Adipose tissue (tissue), 3 donors: ENCODE measurements around the gene CRY2. TPM values are rescaled to one million over a fixed set of nuclear protein-coding genes. Genes with fewer than 3 reads are reported as not detected.
"Not testable (repeated sequence)": the region's sequence is repeated elsewhere in the genome, so short reads cannot be mapped to it uniquely, and the experiment has no call there.

Source experiments
- H3K27ac ChIP-seq: one replicate; pipeline ENCODE4 v1.5.1; 2013; ENCODE audit warnings: low read depth, low read length
- WGBS, 3 donors: extraction: QIAGEN DNeasy Blood & Tissue Kit; methylation state at CpG; one replicate each; pipeline ENCODE4 v1.1.7; 2013; 5-methylcytosine and 5-hydroxymethylcytosine counted together
- polyA plus RNA-seq, 3 donors: library from polyadenylated mRNA; stranded (reverse); fragments of 200-250 nt; gene quantifications; one replicate each; pipeline ENCODE4 v1.2.3, GENCODE V29; 2013
- donor health status: healthy with polysubstance abuse.
- donor health status: Bipolar disorder and iron deficiency.
- donor health status: healthy.

Gene CRY2
- 10 to 100 TPM; 14.8 to 60.8 (median 16.2) TPM for polyA plus RNA-seq

DNA sequence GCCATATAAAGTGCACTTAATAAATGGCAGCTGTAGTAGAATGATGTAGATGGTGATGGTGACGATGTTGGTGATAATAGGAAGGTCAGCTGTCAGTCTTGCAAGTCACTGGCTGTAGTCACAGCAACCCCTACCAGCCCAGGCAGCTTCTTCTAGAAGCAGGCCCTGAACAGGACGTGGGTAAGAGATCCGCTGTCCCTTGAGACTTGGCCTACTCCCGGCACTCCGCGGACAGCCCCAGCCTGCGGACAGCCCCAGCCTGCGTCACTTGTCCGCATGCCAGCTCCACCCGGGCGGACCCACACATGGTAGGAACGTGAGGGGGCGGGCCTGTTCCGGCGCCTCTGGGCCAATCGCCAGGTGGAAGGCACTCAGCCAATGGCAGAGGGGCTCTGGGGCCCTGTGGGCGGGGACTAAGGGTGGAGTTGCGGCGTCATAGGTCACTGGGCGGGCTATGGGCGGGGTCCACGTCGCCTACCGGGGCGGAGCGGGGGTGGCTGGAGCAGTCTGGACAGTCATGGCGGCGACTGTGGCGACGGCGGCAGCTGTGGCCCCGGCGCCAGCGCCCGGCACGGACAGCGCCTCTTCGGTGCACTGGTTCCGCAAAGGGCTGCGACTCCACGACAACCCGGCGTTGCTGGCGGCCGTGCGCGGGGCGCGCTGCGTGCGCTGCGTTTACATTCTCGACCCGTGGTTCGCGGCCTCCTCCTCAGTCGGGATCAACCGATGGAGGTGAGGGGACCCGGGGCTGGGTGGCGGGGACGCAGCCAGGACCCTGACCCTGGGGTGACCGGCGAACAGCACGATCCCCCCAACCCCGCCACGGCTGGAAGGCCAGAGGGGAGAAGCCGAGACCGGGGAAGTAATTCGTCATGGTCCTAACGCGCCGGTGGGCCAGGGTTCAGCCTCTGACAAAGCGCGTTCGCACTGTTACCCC lies at the start of gene CRY2:
Gene CRY2, plus strand, starts transcription at position 502 of the 937 bp plus-strand sequence. Its CDS starts 16 bp downstream, at position 518.
- WGBS, 3 donors: 0 to 1% (median 0%) methylated on average over 72 to 75 of the region's 75 CpGs
- peak within 1 kb of the TSS; percentile 95 for H3K27ac ChIP-seq

DNA sequence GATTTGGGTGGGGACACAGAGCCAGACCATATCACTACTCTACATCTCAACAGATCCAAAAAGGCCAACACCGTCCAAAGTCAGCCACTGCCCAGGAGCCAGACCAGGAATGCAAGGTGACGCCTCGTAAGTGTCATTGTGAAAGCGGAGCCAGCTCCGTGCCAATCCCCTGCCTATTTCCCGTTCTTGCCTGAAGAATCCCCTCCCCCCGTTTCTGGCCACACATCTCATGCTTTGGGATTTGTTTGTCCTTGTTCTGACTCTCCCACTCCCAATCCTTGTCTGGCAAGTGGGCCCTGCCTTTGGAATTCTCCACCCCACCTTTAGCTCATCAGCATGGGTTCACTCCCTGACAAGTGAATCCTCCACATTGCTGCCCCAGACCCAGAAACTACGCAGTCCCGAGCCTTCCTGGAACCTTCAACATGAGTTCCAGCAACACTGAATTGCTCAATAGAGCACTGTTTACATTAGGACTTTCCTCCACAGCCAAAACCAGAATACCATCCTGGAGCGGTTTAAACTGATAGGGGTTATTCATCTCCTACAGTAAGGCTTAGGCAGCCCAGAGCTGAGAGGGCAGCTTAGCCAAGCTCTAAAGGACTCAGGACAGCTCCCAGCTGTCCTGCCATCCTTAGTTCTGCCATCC lies 48.4 kb upstream of the CRY2 start:
- H3K27ac ChIP-seq: no peak overlapping the region
- WGBS, 3 donors: 75 to 89% (median 88%) methylated on average over 10 of the region's 10 CpGs

DNA sequence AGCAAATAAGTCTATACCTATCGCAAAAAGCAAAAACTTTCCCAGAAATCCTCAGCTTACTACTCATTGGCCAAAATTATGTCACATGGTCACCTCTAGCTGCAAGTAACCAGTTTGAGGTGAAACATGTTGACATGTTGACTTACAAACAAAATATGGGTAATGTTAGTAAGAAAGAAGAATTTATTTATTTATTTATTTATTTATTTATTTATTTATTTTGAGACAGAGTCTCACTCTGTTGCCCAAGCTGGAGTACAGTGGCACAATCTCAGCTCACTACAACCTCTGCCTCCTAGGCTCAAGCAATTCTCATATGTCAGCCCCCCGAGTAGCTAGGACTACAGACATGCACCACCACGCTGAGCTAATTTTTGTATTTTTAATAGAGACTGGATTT lies 47.7 kb upstream of the CRY2 start:
- 96 to 98% (median 97%) methylated on average over 3 of the region's 3 CpGs for WGBS, 3 donors
- H3K27ac ChIP-seq: no peak overlapping the region

DNA sequence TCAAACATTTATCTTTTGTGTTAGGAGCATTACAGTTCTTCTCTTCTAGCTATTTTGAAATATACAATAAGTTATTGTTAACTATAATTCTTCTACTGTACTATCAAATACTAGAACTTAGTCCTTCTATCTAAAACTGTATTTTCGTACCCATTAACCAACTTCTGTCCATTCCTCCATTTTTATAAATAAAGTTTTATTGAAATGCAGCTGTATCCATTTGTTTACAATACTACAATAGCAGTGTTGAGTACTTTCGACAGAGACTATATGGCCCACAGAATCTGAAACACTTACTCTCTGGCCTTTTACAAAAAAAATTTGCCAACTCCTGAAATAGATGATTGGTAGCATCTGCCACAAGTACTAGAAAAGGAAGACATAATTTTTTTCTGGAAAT lies 47.0 kb upstream of the CRY2 start:
- H3K27ac ChIP-seq: no peak overlapping the region
- WGBS, 3 donors: 91 to 93% (median 92%) methylated on average over 2 of the region's 2 CpGs

DNA sequence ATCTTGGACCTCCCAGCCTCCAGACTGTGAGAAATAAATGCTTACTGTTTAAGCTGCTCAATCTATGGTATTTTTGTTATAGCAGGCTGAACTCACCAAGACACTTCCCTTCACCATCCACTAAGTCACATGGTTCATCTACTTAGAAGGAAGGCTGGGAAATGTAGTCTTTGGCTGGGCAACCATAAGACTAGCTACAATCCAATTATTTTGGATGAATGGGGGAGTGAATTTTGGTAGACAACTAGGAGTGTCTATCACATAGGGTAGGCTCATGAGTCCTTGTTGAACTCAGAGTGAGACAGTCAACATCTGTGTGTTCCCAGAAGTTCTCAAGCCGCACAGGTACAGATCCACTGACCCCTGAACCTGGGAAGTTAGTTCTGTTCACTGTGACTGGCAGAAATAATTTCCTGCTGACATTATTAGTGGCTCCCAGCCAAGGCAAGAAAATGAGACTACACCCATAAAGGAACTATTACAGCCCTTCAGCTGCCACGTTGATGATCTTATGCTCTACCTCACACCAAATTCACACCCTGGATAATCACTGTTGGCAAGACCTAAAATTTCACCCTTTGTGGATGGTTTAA lies 45.5 kb upstream of the CRY2 start:
- no peak overlapping the region for H3K27ac ChIP-seq
- WGBS, 3 donors: 54 to 68% (median 61%) methylated on average over 2 of the region's 2 CpGs

DNA sequence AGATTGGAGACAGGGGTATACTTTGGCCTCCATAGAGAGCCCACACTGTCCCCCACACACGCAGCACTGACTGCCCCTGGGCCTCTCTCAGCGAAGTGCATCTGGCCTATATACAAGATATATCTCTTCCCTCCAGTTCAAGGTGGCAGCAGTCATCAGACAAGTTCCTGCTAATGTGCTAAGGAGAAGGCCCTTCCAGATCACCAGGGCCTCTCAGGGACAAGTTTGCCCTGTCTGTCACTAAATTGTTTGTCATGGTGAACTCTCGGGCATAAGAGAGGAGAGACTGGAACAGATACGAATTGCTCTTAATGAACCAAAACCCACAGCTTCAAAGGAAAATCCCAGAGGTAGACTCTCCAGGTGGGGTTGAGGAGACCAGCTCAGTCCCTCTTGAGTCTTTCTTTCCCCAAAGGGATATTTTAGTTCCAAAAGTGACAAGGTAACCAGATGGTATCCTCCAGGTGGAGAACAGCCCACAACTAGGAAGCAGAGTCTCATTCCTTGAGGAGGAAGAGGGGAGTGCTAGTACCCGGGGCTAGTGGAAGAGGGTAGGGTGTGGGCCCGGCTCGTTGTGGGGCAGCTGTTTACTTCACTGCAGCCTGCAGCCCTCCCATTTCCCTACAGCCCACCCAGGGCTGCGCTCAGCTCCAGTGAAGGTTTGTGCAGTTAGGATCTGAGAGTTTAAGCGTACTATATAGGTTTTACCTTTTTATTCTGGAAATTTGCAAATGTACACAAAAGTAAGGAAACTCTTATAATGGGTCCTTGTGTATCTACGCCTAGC lies 44.6 kb upstream of the CRY2 start:
- 95 to 98% (median 96%) methylated on average over 10 of the region's 10 CpGs for WGBS, 3 donors
- no peak overlapping the region for H3K27ac ChIP-seq

DNA sequence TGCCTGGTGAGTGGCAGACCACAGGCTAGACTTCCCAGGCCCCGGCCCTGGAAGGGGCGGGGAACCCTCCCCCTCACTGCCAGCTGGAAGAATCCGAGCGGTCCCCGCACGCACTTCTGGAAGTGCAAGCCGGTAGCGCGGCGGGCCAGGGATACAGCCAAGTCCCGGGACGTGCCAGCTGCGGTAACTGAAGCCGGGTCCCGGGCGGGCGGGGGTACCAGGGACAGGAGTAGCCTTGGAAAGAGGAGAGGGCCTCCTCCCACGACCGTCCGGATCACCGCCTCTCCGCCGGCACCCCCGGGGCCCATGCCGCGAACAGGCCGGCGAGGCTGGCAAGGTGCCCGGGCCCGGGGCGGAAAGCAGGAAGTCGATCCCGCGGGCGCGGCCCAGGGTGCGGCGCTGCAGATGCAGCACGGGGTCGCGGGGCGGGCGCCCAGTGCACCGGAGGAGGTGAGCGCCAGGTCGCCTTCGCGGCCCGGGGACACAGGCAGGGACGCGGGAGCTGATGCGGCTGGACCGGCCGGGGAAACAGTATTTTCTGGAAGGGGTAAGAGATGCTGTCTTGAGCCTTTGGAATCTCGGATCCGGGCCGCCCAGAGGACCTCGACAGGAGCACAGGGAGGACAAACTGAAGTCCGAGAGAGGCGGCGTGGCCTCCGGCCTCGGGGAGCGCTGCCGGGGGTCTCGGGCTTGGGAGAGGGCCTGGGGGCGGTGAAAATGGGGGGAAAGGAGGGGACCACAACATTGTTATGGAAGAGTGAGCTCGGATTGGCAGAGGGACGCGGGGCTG lies 43.1 kb upstream of the CRY2 start:
- WGBS, 3 donors: 1 to 2% (median 1%) methylated on average over 60 to 70 of the region's 70 CpGs
- peak overlapping the region; percentile 51 for H3K27ac ChIP-seq

DNA sequence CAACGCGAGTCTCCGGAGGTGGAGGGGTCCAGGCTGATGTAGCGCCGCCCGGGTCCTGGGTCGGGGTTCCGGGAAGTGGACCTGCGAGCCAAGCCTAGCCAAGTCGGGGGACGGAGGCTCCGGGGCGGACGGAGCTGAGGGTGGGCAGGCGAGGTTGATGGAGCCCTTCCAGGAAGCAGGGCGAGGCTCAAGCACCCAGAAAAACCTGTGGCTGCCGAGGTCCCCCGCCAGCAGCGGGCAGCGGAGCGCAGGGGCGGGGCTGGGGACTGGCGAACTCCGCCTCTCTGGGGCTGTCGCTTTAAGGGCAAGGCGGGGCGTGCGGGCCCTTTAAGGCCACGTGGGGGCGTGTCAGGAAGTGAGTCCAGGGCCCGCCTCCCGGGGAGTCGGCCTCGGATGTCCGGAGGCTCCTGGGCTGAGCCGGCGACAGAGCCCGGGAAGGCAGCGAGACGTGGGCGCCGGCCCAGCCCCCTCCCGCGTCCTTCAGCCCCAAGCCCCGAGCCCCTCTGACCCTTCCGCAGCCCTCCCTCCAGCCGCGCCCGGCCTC lies 42.4 kb upstream of the CRY2 start, which contains the start of gene SLC35C1:
Gene SLC35C1, plus strand, starts transcription at position 389 of the 544 bp plus-strand sequence. CDS start 653 bp downstream, outside the sequence.
- WGBS, 3 donors: 1% methylated on average over 42 to 48 of the region's 49 CpGs
- peak within 1 kb of the TSS; percentile 51 for H3K27ac ChIP-seq

DNA sequence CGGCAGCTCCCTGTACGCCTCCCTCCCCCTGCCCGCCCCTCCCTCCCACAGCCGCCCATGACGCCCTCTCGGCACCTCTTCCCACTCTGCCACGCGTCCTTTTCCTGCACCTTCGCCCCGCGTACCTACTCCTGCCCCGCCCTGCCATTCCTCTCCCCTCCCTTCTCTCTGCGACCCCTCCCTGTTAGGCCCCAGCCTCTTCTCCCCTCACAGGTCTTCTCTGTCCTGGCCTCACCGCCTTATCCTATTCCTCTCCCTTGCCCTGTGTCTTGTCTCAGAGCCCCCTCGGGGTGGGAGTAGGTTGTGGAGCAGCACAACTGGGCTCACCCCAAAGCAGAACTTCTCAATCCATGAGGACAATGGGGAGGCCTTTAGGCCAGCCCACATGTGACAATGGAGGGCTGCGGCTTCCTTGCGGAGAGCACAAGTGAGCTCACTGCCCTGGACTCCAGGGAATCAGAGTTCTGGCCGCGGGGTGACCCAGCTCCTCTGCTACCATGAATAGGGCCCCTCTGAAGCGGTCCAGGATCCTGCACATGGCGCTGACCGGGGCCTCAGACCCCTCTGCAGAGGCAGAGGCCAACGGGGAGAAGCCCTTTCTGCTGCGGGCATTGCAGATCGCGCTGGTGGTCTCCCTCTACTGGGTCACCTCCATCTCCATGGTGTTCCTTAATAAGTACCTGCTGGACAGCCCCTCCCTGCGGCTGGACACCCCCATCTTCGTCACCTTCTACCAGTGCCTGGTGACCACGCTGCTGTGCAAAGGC lies 41.8 kb upstream of the CRY2 start:
- 21 to 25% (median 24%) methylated on average over 23 to 28 of the region's 29 CpGs for WGBS, 3 donors
- no peak overlapping the region for H3K27ac ChIP-seq

DNA sequence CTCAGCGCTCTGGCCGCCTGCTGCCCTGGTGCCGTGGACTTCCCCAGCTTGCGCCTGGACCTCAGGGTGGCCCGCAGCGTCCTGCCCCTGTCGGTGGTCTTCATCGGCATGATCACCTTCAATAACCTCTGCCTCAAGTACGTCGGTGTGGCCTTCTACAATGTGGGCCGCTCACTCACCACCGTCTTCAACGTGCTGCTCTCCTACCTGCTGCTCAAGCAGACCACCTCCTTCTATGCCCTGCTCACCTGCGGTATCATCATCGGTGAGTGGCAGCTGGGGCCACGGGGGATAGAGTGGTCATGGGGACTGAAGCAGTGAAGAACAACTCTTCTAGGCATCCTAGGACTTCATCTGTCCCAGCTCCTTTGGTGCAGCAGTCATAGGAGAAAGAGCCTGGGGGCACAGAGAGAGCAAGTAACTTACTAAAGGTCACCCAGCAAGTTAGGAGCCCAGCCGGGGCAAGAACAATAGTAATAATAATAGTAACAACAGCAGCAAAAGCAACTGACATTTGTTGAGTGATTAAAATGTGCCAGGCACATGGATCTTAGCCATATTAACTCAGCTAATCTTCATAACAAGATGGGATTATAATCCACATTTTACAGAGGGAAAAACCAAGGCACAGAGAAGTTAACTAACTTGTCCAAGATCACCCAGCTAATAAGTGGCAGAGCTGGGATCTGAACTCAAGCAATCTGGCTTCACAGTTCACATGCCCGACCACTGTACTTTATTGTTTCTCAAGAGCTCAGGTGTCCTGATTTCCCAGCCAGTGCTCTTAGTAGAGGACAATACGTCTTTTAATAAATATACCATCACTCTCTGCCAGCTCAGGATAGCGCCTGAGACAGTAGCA lies 41.0 kb upstream of the CRY2 start:
- H3K27ac ChIP-seq: no peak overlapping the region
- WGBS, 3 donors: 70 to 85% (median 82%) methylated on average over 20 of the region's 20 CpGs

DNA sequence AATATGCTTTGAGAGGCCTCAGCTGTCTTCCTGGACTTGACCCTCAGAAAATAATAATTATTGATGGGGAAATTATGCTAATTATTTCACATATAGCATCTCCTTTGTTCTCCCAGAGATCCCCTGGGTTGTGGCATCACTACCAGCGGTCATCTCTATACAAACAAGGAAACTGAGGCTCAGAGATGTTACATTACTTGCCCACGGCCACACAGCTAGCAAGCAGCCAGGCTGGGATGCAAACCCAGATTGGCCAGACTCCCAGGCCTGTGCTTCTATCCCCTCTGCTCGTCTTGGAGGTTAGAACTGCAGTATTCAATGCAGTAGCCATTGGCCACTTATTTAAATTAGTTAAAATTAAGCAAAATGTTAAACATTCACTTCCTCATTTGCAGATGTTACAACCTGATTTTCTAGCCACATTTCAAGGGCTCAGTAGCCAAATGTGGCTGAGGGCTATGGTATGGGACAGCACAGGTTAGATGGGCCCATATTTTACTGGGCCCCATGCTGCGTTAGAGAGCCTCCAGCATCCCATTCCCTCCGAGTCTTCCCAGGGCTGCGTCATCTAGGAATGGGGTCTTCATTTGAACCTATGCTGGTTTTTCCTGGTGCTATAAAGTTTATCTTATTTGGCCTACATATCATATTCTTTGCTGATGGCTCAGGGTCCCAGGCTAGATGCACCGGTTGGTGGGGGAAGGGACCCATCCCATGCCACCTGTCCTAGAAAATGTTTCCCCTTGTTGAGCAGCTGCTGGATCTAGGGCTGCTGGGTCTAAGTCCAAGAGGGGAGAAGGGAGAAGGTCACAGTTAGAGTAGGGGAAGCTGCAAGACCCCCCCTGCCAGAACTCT lies 40.1 kb upstream of the CRY2 start:
- H3K27ac ChIP-seq: no peak overlapping the region
- WGBS, 3 donors: 71 to 79% (median 73%) methylated on average over 7 of the region's 7 CpGs

DNA sequence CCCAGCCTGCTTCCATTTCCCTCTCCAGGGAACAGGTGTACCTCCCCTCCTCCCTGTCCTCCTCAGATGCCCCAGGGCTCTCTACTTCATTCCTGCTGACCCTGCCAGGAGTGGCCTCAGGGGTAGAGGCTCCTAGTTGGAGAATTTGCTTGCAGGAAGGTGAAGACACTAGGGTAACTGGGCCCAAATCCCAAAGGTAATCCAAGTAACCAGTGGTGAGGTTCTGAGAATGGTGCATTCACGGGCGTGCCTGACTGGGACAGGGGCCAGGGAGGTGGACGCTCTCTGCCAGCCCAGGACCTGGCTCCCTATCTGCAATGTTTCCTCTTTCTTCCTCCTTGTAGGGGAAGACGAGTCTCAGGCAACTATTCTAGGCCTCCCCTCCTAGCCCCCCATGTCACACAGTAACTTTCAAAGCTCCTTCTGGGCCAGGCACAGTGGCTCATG lies 39.5 kb upstream of the CRY2 start:
- 44 to 61% (median 56%) methylated on average over 4 of the region's 4 CpGs for WGBS, 3 donors
- H3K27ac ChIP-seq: no peak overlapping the region

DNA sequence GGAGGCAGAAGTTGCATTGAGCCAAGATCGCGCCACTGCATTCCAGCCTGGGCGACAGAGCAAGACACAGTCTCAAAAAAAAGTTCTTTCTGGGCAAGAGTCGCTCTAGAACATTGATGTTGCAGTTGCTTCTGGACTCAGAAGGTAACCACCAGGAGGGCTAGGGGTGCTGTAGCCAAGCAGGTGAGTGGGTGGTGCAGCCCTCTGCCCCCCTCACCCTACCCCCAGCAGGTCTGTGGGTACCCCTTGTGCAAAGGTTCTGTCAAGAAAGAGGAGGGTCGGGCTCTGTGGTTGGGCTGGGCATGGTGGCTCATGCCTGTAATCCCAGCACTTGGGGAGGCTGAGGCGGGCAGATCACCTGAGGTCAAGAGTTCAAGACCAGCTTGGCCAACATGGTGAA lies 38.8 kb upstream of the CRY2 start:
- 97% methylated on average over 6 of the region's 6 CpGs for WGBS, 3 donors
- H3K27ac ChIP-seq: not testable (repeated sequence)

DNA sequence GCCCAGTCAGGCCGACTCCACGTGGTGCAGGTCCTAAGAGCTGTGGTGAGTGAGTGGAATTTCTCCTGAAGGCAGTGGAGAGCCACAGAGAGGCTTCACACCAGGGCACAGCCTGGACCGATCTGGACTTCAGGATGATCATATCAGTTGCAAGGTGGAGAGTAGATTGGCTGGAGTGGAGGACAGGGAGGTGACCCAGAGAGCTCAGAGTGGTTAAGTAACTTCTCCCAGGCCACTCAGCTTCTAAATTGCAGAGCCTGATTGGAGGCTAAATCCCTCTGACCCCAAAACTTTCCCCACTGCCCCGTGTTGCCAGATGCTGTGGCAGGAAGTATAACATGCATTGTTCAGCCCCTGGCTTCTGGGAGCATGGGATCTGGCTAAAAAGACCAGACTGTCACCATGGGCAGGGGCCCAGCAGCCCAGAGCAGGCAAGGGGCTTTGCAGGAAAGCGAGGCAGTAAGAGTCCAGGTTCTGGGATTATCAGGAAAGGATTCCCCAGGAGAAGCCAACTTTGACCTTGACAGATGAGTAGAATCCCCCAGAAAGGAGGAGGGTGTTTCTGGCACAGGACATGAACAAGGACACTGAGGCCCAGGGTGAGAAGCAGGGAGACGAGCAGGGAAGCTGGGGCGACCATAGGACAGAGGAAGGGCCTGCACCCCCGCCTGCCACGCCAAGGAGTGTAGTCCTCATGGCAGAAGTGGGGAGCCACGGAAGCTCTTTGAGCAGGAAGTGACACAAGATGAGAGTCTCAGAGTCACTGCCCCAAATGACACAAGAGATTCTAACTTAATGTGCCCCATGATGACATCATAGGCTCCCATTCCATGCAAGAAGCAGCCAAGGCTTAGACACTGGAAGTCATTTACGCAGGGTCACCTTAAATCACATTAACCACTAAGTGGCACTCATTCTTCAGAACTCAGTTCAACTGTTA lies 37.5 kb upstream of the CRY2 start:
- 64 to 80% (median 70%) methylated on average over 11 of the region's 11 CpGs for WGBS, 3 donors
- H3K27ac ChIP-seq: no peak overlapping the region
